HG03575 (cell line): ENCODE data around the gene ANKMY2.
A peak's percentile ranks its signal among the peaks of the same experiment; 100 is the strongest.

Experiments used
- ATAC-seq: cut with Tn5 transposase; IDR thresholded peaks from one replicate; pipeline ENCODE4 v1.9.1; 2021; ENCODE audit not compliant: unreplicated experiment, insufficient number of reproducible peaks, low FRiP score; ENCODE audit errors: extremely low read depth

ANKMY2 gene

GRCh38 chr7:16589881-16590280 lies 55.7 kb downstream of the ANKMY2 start:
- ATAC-seq, result no peak

- no peak for ATAC-seq
These were observed 57.8 kb downstream of the ANKMY2 start for GRCh38 chr7:16587790-16588189.

GRCh38 chr7:16587129-16587528 lies 58.4 kb downstream of the ANKMY2 start:
- ATAC-seq, result no peak

GRCh38 chr7:16586081-16586874 lies 59.3 kb downstream of the ANKMY2 start:
- no peak for ATAC-seq

- ATAC-seq, result no peak
These were observed 60.0 kb downstream of the ANKMY2 start for GRCh38 chr7:16585540-16585939.

GRCh38 chr7:16583834-16584233 lies 61.7 kb downstream of the ANKMY2 start:
- ATAC-seq, result no peak

- no peak for ATAC-seq
These were observed 64.3 kb downstream of the ANKMY2 start for GRCh38 chr7:16581286-16581685.

- no peak for ATAC-seq
These were observed 66.3 kb downstream of the ANKMY2 start for GRCh38 chr7:16579216-16579615.

GRCh38 chr7:16571941-16572340 lies 73.6 kb downstream of the ANKMY2 start:
- no peak for ATAC-seq

GRCh38 chr7:16564909-16565426 lies 80.6 kb downstream of the ANKMY2 start:
- no peak for ATAC-seq

- ATAC-seq, result no peak
These were observed 81.6 kb downstream of the ANKMY2 start for GRCh38 chr7:16564023-16564380.

- ATAC-seq, result peak; percentile 79
These were observed 82.1 kb downstream of the ANKMY2 start for GRCh38 chr7:16563281-16564022.

GRCh38 chr7:16562456-16563220 lies 82.9 kb downstream of the ANKMY2 start:
- ATAC-seq, result no peak

- no peak for ATAC-seq
These were observed 83.6 kb downstream of the ANKMY2 start for GRCh38 chr7:16561943-16562342.

GRCh38 chr7:16559497-16560179 lies 85.9 kb downstream of the ANKMY2 start:
- ATAC-seq, result no peak

GRCh38 chr7:16558761-16559302 lies 86.7 kb downstream of the ANKMY2 start:
- no peak for ATAC-seq

- no peak for ATAC-seq
These were observed 89.2 kb downstream of the ANKMY2 start for GRCh38 chr7:16556359-16556758.

GRCh38 chr7:16554518-16555236 lies 90.9 kb downstream of the ANKMY2 start:
- no peak for ATAC-seq
